ENCODE measurements around the gene ABHD17B. TPM values are rescaled to one million over a fixed set of nuclear protein-coding genes. Genes with fewer than 3 reads are reported as not detected.

The ABHD17B gene
- total RNA-seq, 2 experiments from 2014 or later: 27.2 to 28.3 TPM

DNA sequence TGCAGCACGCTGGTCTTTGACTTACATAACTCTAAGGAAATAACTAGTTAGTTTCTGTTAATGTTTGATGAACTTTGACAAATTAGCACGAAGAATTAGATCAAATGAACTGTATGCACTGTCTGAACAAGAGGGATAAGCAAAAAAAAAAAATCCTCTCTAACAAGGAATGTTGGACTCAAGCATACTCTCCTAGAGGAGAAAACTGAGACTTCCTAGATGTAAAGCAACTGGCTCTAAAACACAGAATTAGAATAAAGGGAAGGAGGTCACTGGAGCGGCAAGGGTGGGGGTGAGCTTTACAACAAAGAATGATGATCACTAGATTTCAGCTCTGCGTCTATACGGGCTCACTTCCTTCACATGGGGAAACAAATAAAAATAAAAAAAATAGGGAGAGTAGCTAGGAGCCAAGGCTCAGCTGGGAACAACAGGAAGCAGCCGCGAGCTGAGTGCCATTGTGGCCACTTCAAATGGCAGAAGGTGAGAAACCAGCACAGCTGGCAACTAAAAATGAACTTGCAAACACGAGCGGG lies 94.0 kb downstream of the ABHD17B start:
- Mint-ChIP-seq H3K4me3 (no peak overlapping the region), H3K27me3 (ENCODE audit: low read depth) (no peaks in the 10 kb centered on the region), H3K27ac (no peak overlapping the region), H3K9me3 (ENCODE audit: insufficient read depth) (no peaks in the 10 kb centered on the region), H3K4me1 (ENCODE audit: low read depth) (peaks cover 18% of the 10 kb centered on the region), H3K36me3 (ENCODE audit: low read depth) (no peaks in the 10 kb centered on the region)
- DNase-seq (no peak), ATAC-seq (no peak)
- ChIA-PET POLR2A (interaction anchor here (0.6 kb wide), 1 partner anchor 10 kb away, joined by 3 read pairs; no protein-coding TSS in a partner anchor), CTCF (interaction anchor here (0.8 to 7.1 kb wide), 9 partner anchors 14 to 222 kb away, joined by 3 to 115 read pairs (median 6); no protein-coding TSS in a partner anchor)

Other genes with a start within 250 kb of the ABHD17B start
- gene CEMIP2, start 142.7 kb downstream of the ABHD17B start, total RNA-seq: 10 to 100 TPM; 46.5 TPM
- gene C9orf85, start 446 bp upstream of the ABHD17B start, total RNA-seq: 10 to 100 TPM; 11.1 to 12.0 TPM
- not detected for gene C9orf57, start 149.4 kb upstream of the ABHD17B start, total RNA-seq
- not detected for gene GDA, start 238.2 kb upstream of the ABHD17B start, total RNA-seq